HG02759 (cell line): ENCODE measurements around the gene GJD3.

Source experiments
- ATAC-seq: cut with Tn5 transposase; IDR thresholded peaks from one replicate; pipeline ENCODE4 v1.9.1; 2021; ENCODE audit warnings: mild to moderate bottlenecking, moderate library complexity; ENCODE audit not compliant: unreplicated experiment

GJD3 gene

GRCh38 chr17:40326014-40326831 is 38.3 kb downstream of the GJD3 start:
- ATAC-seq, result no peak

GRCh38 chr17:40325156-40326013 is 39.2 kb downstream of the GJD3 start:
- no peak for ATAC-seq

DNA sequence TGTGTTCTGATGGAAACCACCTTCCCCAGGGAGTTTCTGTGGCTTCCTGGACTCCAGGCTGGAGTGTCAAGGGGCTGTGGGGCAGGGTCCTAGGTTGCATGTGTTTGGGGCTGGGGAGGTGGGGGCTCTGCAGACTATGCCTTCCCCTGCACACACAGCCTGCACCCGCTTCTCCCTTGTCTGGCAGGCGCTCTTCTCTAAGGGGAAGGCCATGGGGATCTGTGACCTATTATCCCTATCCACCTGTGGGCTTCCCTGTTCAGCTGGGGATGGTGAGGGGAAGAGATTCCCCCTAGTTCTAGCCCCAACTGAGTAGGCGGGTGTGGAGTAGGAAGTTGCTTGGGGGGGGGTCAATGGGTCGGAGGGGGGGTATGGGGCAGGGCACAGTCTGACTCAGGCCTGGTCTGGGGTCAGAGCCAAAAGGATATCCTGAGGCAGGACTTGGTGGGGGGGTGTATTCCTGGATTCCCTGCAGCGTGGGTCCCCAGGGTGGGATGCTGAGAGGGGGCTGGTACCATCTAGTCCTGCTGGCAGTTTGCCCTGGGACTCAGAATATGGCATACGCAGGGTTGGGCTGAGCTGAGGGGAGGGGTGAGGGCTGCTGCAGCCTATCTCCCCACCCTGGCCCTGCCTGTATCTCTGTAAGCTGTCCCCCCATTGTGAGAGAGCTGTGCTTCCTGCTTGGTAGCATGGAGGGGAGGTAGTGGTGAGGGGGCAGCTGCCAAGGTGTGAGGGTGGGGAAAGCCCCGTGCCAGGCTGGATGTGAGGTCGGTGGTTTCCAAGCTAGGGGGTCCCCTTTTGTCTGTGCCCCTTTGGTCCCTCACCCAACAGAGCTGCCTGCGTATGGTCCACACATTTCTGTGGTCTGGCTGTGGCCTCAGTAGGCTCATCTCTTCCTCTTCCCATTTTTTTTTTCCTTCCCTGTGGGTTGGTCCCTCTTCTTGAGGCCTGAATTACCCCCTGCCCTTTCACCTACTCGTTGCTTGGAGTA is 40.9 kb downstream of the GJD3 start:
- no peak for ATAC-seq

DNA sequence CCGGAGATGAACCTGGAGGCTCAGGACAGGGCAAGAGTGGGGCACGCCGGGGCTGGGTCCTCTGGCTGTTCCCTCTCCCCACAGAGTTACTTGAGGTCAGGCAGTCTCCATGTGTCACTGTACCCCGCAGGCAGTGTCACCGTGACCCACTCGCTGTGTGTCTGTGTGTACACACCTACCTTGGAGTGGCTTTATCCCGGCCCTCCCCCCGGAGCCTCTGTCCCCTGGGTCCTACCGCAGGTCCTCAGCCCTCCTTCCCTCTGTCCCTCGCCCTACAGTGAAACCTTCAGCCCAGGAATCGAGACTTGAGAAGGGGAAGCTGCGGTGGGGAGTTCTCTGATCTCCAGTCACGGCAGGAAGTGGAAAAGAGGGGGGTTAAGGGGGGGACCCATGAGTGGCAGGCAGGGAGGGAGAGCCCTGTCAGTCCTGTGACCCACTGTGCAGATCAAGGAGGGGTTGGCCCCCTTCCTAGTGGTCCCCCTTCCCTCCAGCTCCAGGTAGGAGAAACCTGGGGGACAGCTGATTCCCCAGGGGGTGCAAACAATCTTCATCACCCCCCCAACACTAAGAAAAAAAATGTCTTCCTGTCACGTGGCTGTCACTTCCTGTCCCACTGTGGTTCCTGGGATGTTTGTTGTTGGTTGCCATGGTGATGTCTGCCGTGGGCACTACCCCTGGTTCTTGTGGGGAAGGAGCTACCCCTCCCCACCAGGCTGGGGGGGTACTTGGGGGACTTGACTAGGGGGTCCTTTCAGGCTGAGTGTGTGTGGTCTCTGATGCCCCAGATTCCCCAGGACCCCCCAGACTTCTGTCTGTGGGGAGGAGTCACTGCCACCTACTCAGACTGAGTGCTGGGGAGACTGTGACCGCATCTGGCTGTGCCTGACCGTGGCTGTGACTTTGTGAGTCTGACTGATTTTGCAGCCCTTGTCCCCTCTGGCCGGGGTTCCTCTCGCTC is 41.9 kb downstream of the GJD3 start:
- ATAC-seq, result peak; percentile 35

DNA sequence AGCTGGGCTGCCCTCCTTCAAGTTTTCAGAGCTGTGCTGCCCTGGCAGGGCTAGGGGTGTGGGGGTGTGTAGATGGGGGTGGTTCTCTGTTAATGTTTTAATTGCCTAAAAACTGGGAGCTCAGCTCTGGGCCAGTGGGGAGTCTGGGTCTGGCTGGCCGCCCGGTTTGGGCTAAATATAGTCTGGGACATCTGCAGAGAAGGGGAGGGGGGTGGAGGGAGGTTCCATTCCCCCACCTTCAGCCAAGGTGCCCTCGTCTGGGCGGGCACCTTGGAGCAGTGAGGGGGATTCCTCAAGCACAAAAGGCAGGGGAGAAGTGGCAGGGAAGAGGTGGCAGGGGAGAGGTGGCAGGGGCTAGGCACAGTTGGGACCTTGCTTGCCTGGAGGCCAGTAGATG is 42.6 kb downstream of the GJD3 start:
- no peak for ATAC-seq

- no peak for ATAC-seq
Observed at GRCh38 chr17:40321524-40321929, 43.0 kb downstream of the GJD3 start.

DNA sequence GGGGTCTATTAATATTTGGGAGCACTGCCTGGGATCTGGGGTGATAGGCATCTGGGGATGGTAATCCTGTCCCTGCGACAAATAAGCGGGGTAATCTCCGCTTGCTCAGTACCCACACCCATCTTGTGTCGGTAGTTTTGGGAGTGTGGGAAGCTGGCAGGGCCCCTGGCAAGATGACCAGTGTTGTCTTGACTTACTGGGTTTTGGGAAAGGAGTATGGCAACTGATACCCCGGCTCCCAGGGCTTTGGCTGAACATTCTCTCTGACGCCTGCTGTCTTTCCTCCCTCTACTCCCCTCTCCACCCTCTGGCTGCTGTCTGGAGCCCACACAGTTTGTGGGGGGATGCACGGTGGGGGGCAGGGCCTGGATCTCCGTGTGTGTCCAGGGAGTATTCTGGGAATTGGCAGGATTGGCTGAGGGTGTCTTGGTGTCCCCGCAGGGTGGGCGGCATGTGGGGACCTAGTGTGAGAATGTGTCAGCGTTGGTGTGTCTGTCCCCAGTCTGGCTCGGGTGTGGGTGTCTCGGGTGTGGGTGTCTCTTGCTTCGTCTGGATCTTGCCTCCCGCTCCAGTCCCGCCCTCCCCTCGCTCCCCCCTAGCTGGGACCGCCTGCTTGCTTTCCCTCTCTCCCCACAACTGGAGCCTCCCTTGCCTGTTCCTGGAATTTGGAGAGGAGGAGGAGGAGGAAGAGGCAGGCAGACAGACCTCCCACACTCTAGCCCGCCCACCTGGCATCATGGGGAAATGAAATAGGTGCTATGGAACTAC is 43.6 kb downstream of the GJD3 start:
- ATAC-seq, result no peak

- no peak for ATAC-seq
Observed at GRCh38 chr17:40319651-40320540, 44.6 kb downstream of the GJD3 start.

DNA sequence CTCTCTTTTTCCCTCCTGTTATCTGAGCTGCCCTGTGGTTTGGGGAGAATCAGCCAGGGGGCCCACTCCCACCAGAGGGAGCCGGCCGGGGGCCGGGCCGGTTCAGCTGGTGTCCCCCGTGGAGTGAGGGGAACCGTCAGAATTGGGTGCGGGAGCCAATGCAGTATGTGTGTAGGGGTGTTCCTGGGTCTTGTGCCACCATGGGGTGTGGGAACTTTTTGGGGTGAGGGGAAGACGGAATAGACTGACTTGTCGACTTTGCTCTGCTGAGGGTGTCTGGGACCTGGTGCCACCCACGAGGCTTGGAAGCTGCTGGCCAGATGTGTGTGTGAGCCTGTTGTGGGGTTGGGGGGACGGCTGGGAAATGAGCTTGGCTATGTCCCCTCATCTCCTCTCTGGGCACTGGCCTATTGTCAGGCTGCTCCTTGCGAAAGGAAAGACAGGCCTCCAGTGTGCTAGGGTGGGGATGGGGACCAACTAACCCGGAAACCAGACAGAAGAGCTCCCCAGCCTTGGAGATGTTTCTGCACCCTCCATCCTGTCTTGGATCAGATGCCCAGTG is 45.6 kb downstream of the GJD3 start:
- ATAC-seq, result no peak

DNA sequence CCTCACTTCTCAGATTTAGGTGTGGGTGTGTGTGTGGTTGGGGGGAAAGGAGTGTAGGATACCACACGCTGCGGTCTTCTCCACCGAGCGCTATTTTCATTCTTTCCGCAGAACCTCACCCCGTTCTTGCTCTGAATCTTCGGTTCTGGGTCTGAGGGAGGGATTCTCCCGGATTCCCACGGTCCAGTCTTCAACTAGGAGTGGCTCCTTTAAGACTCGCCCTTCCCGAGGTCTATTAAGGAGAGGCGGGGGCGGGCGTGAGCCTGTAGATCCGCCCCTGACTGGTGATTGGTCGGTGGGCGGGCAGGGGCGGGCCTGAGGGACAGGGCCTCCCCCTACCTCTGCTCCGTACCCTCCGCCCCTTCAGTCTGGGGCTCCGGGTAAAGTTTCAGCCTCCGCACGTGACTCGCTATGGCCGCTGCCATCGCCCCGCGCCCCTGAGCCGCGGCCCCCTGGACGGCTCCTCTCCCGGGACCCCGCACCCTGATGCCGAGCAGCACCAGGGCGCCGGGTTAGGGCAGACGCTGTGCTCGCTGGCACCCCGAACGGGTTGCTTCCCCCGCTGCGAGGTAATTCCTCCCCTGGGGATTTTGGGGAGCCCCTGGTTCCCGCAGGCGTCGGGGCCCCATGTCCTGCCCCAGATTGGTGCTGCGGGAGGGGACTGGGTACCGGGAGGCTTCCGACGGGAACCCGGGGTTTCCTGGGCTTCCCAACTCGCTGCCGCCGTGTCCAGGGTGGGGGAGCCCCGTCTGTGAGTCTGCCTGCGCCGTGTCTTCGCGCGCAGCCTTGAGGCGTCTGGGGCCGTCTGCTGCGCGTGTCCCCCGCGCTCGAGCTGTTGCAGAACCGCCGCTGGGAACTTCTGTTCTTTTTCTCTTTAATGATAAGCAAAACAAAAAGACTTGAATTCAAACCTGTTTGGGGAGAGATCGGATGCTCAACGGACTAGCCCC is 46.4 kb downstream of the GJD3 start:
- ATAC-seq, result peak; percentile 66

GRCh38 chr17:40317345-40317873 is 47.1 kb downstream of the GJD3 start:
- no peak for ATAC-seq

- no peak for ATAC-seq
Observed at GRCh38 chr17:40316571-40317344, 47.8 kb downstream of the GJD3 start.

GRCh38 chr17:40315678-40316570 is 48.6 kb downstream of the GJD3 start:
- ATAC-seq, result no peak

DNA sequence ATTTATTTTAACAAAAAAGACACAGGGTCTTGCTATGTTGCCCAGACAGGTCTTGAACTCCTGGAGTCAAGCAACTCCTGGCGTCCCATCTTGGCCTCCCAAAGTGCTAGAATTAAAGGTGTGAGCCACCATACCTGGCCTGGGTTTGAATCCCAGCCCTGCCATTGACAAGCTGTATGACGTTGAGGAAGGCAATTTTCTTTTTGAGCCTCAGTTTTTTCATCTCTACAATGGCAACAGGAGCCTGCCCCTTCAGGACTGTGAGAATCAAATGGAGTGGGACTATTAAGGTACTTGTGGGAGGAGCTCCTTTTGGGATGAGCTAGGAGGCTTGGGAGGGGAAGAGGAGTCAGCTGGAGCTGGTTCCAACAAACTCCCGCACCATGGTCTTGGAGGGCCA is 49.3 kb downstream of the GJD3 start:
- no peak for ATAC-seq

DNA sequence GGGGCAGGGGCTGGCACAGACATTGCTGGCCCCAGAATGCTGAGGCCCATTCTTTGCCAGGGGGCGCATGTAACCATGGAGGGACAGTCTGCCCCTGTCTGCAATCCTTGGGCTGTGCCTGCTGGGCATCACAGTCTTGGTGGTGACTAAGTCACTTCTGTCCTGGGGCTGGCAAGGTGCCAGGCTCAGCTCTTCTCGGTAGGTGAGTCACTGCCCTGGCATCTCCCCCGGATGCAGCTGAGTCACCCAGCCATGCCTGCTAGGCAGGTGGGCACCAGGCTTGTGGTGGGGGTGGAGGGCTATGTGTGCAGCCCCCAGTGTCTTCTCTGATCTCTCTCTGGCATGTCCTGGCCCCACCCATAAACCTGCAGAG is 50.0 kb downstream of the GJD3 start:
- no peak for ATAC-seq
